ENCODE data around the gene CCDC92B. TPM values are rescaled to one million over a fixed set of nuclear protein-coding genes. Genes with fewer than 3 reads are reported as not detected.
A peak's percentile ranks its signal among the peaks of the same experiment; 100 is the strongest.

The CCDC92B gene
- total and polyA plus RNA-seq, 9 of the 15 experiments (the other 6 are each of a cell fraction or from before 2014, with no cell fraction given) = not detected

DNA sequence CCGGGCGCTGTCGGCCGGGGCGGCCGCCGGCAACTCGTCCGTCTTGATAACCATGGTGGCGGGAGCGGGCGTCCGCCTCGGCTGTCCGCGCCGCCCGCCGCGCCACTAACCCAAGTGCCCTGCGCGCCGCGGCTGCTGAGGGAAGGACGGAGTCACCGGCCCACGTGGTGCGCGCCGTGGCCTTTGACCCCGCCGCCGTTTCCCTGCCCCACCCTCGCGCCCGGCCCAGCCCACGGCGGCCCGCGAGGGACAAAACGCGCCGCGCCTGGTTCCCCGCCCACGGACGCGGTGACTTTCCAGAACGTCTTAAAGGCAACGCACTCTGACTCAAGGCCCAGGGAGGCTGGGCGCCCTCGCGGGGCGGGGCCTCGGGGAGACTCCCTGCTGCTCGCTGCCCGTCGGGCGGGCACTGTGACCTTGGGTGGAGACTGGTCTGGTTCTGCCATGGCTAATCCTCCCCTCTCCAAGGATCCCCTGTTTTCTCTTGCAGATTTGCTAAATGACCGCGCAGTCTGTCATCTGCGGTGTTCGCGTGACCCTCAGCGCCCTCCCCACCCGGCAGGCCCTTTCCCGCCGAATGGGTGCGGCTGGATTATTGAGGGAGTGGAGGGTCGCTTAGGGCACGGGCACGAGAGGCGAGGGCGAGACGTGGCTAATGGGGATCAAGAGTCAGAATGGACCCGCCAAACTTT, 37.7 kb downstream of the CCDC92B start, which contains the start of gene CLUH (continued):
- TF ChIP-seq, protein P1, sequence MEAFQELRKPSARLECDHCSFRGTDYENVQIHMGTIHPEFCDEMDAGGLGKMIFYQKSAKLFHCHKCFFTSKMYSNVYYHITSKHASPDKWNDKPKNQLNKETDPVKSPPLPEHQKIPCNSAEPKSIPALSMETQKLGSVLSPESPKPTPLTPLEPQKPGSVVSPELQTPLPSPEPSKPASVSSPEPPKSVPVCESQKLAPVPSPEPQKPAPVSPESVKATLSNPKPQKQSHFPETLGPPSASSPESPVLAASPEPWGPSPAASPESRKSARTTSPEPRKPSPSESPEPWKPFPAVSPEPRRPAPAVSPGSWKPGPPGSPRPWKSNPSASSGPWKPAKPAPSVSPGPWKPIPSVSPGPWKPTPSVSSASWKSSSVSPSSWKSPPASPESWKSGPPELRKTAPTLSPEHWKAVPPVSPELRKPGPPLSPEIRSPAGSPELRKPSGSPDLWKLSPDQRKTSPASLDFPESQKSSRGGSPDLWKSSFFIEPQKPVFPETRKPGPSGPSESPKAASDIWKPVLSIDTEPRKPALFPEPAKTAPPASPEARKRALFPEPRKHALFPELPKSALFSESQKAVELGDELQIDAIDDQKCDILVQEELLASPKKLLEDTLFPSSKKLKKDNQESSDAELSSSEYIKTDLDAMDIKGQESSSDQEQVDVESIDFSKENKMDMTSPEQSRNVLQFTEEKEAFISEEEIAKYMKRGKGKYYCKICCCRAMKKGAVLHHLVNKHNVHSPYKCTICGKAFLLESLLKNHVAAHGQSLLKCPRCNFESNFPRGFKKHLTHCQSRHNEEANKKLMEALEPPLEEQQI (IDR thresholded peaks at IDR 0.05) = no peak
- TF ChIP-seq SREBF1 (IDR thresholded peaks at IDR 0.05; ENCODE audit: borderline replicate concordance, low read depth, low read length) (no peak), SIN3B (IDR thresholded peaks at IDR 0.05; ENCODE audit: low read depth) (no peak), POLR3A (IDR thresholded peaks at IDR 0.05; ENCODE audit: borderline replicate concordance, extremely low read depth, insufficient read depth, insufficient read length) (no peak), NFIX (CRISPR knock-in tag; IDR thresholded peaks at IDR 0.05; ENCODE audit: low read depth) (no peak), SAP30 (IDR thresholded peaks at IDR 0.05; ENCODE audit: borderline replicate concordance, insufficient read depth, low read depth, low read length, poor library complexity, severe bottlenecking) (peak; percentile 89), SOX6 (IDR thresholded peaks at IDR 0.05) (peak; percentile 58; the same call in 1 of the 2 replicates)
- TF ChIP-seq, protein P2, sequence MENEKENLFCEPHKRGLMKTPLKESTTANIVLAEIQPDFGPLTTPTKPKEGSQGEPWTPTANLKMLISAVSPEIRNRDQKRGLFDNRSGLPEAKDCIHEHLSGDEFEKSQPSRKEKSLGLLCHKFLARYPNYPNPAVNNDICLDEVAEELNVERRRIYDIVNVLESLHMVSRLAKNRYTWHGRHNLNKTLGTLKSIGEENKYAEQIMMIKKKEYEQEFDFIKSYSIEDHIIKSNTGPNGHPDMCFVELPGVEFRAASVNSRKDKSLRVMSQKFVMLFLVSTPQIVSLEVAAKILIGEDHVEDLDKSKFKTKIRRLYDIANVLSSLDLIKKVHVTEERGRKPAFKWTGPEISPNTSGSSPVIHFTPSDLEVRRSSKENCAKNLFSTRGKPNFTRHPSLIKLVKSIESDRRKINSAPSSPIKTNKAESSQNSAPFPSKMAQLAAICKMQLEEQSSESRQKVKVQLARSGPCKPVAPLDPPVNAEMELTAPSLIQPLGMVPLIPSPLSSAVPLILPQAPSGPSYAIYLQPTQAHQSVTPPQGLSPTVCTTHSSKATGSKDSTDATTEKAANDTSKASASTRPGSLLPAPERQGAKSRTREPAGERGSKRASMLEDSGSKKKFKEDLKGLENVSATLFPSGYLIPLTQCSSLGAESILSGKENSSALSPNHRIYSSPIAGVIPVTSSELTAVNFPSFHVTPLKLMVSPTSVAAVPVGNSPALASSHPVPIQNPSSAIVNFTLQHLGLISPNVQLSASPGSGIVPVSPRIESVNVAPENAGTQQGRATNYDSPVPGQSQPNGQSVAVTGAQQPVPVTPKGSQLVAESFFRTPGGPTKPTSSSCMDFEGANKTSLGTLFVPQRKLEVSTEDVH (IDR thresholded peaks at IDR 0.05; ENCODE audit: low read depth, partially characterized antibody) = peak; percentile 26
